Psoas muscle (tissue), 8 donors: ENCODE results near the gene NINL. TPM values are rescaled to one million over a fixed set of nuclear protein-coding genes. Genes with fewer than 3 reads are reported as not detected.

Experiments used
- ATAC-seq, 4 donors: fragments of 200-7000 bp; cut with Tn5 transposase; one replicate each; pipeline ENCODE4 v1.9.1; 2020; ENCODE audit warnings: moderate library complexity in 3 of 4, mild to moderate bottlenecking in 2 of 4
- DNase-seq, 2 donors: peaks; one replicate each; pipeline ENCODE4 v3.0.0-alpha.2; 2020
- H3K27ac ChIP-seq: fragments of 200-600 bp; one replicate; pipeline ENCODE4 v1.8.0; 2022
- H3K27me3 ChIP-seq, 3 donors: fragments of 200-600 bp in 1 of 3; one replicate each; pipeline versions ENCODE4 v1.6.1 to v1.8.0; 2013 to 2022; ENCODE audit warnings: low read length in 2 of 3, mild to moderate bottlenecking in 2 of 3, moderate library complexity in 1 of 3; ENCODE audit not compliant: insufficient read depth in 3 of 3
- H3K36me3 ChIP-seq, 2 donors: fragments of 200-600 bp in 1 of 2; one replicate each; pipeline versions ENCODE4 v1.6.1 to v1.8.0; 2013 to 2022; ENCODE audit warnings: low read depth in 1 of 2, mild to moderate bottlenecking in 1 of 2, moderate library complexity in 1 of 2; ENCODE audit not compliant: insufficient read depth in 1 of 2
- H3K4me1 ChIP-seq: fragments of 200-600 bp; one replicate; pipeline ENCODE4 v1.8.0; 2022
- H3K4me3 ChIP-seq: fragments of 200-600 bp; one replicate; pipeline ENCODE4 v1.8.0; 2022; ENCODE audit warnings: mild to moderate bottlenecking
- H3K9me3 ChIP-seq: fragments of 200-600 bp; one replicate; pipeline ENCODE4 v1.8.0; 2022
- CTCF ChIP-seq: fragments of 200-600 bp; IDR thresholded peaks from one replicate; pipeline ENCODE4 v1.8.0; 2022; ENCODE audit warnings: antibody characterized with exemption
- whole genome bisulfite sequencing, 3 donors: extraction: QIAGEN DNeasy Blood & Tissue Kit; methylation state at CpG; one replicate each; pipeline versions ENCODE4 v1.1.6 to v1.1.7; 2013; 5-methylcytosine and 5-hydroxymethylcytosine counted together
- intact Hi-C, 2 donors: fragments of 100-400 bp; cut with DNase I; formaldehyde crosslinking; loops; one replicate each; pipeline versions ENCODE4 v1.11.0 to v1.14.2; 2022
- polyA plus RNA-seq, 3 donors: library from polyadenylated mRNA; stranded (reverse); fragments of 200-250 nt; gene quantifications; one replicate each; pipeline ENCODE4 v1.2.3, GENCODE V29; 2013
- total RNA-seq, 4 donors: library from RNA; stranded (reverse); fragmentation: NEBNext Ultra II Directional in 2 of 4; extraction: Animal tissue kit (Norgen Biotek cat#: 25700) in 2 of 4; gene quantifications; one replicate each; pipeline versions ENCODE4 v1.2.1 to v1.2.4, GENCODE V29; 2021 to 2023
- donor health status: healthy with polysubstance abuse.
- donor health status: DM: no; HTN: no; CAD: no; lungs with moderate emphysema.
- donor health status: Bipolar disorder and iron deficiency.
- donor health status: healthy.
- donor health status: DM: yes; HTN: yes; CAD: no.
- donor health status: DM: no; HTN: no; CAD: no.
- donor health status: DM: no; HTN: no; CAD: no.
- donor health status: DM: yes; HTN: yes; CAD: no.

NINL gene
- total and polyA plus RNA-seq, 7 donors = 0.22 to 1.3 (median 0.42) TPM

- TF ChIP-seq CTCF = peak; percentile 32
- Histone ChIP-seq H3K27me3 (no peaks in the 10 kb centered on the region), H3K4me1 (no peaks in the 10 kb centered on the region), H3K27ac (peak overlapping the region; percentile 50), H3K36me3 (no peaks in the 10 kb centered on the region), H3K9me3 (no peaks in the 10 kb centered on the region), H3K4me3 (peak overlapping the region; percentile 62)
- 20 to 43% (median 23%) methylated on average over 19 of the region's 19 CpGs for WGBS, 3 donors
- DNase-seq (no peak), ATAC-seq (peak; percentile 64 to 83 (median 73))
- intact Hi-C loops = no loop called here
Measured at GRCh38 chr20:25539742-25540672, 45.3 kb downstream of the NINL start.

GRCh38 chr20:25538838-25539665, 46.3 kb downstream of the NINL start:
- H3K4me3 ChIP-seq = peak overlapping the region; percentile 62
- TF ChIP-seq CTCF = no peak
- H3K9me3 ChIP-seq = no peaks in the 10 kb centered on the region
- H3K4me1 ChIP-seq = no peaks in the 10 kb centered on the region
- H3K27me3 ChIP-seq = no peaks in the 10 kb centered on the region
- no peaks in the 10 kb centered on the region for H3K36me3 ChIP-seq
- DNase-seq (no peak), ATAC-seq (peak; percentile 51 to 70 (median 60))
- peak overlapping the region; percentile 50 for H3K27ac ChIP-seq
- WGBS, 3 donors = 64 to 80% (median 65%) methylated on average over 17 of the region's 17 CpGs
- intact Hi-C loops = no loop called here

GRCh38 chr20:25537890-25538289, 47.4 kb downstream of the NINL start:
- Histone ChIP-seq H3K36me3 (no peaks in the 10 kb centered on the region), H3K4me3 (no peak overlapping the region), H3K9me3 (no peaks in the 10 kb centered on the region), H3K4me1 (no peaks in the 10 kb centered on the region), H3K27ac (no peak overlapping the region), H3K27me3 (no peaks in the 10 kb centered on the region)
- TF ChIP-seq CTCF = no peak
- no peak for ATAC-seq
- DNase-seq = no peak
- intact Hi-C loops = no loop called here
- WGBS, 3 donors = 89 to 97% (median 97%) methylated on average over 12 to 13 of the region's 13 CpGs

GRCh38 chr20:25535762-25536161, 49.6 kb downstream of the NINL start:
- no peak overlapping the region for H3K4me3 ChIP-seq
- no peak for ATAC-seq
- no peak for DNase-seq
- 56 to 68% (median 61%) methylated on average over 6 of the region's 6 CpGs for WGBS, 3 donors
- H3K4me1 ChIP-seq = no peaks in the 10 kb centered on the region
- H3K9me3 ChIP-seq = no peaks in the 10 kb centered on the region
- no peaks in the 10 kb centered on the region for H3K27me3 ChIP-seq
- H3K27ac ChIP-seq = no peak overlapping the region
- intact Hi-C loops = no loop called here
- TF ChIP-seq CTCF = no peak
- no peaks in the 10 kb centered on the region for H3K36me3 ChIP-seq
